Measurements from ENCODE around the gene ARHGAP28. TPM values are rescaled to one million over a fixed set of nuclear protein-coding genes. Genes with fewer than 3 reads are reported as not detected.
A peak's percentile ranks its signal among the peaks of the same experiment; 100 is the strongest.

Gene ARHGAP28
- total RNA-seq, 2 donors from 2014 or later, result 3.0 TPM

DNA sequence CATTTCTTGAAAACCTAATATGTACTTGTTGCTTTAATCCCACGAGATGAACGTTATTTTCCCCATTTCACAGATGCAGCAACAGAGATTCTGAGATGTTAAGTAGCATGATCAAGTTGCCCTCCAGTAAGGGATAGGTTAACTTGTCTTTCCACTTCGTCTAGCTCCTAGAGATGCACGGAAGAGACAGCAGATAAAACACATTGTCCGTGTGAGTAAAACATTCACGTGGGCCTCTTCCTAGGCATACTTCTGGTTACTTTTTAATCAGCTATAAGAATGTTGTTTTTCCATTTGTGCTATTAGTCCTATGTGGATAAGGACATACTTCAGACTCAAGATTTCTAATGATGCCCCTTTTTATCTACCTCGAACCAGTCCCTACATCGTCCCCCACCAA lies 1.2 kb upstream of the ARHGAP28 start:
- Histone ChIP-seq H3K27ac (peak overlapping the region; percentile 84 to 88), H3K36me3 (no peaks in the 10 kb centered on the region), H3K4me3 (no peak overlapping the region), H3K27me3 (no peaks in the 10 kb centered on the region), H3K4me1 (peaks cover 0 to 4% of the 10 kb centered on the region in 2 donors), H3K9me3 (no peaks in the 10 kb centered on the region)
- TF ChIP-seq, protein P1, sequence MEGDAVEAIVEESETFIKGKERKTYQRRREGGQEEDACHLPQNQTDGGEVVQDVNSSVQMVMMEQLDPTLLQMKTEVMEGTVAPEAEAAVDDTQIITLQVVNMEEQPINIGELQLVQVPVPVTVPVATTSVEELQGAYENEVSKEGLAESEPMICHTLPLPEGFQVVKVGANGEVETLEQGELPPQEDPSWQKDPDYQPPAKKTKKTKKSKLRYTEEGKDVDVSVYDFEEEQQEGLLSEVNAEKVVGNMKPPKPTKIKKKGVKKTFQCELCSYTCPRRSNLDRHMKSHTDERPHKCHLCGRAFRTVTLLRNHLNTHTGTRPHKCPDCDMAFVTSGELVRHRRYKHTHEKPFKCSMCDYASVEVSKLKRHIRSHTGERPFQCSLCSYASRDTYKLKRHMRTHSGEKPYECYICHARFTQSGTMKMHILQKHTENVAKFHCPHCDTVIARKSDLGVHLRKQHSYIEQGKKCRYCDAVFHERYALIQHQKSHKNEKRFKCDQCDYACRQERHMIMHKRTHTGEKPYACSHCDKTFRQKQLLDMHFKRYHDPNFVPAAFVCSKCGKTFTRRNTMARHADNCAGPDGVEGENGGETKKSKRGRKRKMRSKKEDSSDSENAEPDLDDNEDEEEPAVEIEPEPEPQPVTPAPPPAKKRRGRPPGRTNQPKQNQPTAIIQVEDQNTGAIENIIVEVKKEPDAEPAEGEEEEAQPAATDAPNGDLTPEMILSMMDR (IDR thresholded peaks at IDR 0.05), result no peak
- DNase-seq (ENCODE audit: low spot score), result no peak

DNA sequence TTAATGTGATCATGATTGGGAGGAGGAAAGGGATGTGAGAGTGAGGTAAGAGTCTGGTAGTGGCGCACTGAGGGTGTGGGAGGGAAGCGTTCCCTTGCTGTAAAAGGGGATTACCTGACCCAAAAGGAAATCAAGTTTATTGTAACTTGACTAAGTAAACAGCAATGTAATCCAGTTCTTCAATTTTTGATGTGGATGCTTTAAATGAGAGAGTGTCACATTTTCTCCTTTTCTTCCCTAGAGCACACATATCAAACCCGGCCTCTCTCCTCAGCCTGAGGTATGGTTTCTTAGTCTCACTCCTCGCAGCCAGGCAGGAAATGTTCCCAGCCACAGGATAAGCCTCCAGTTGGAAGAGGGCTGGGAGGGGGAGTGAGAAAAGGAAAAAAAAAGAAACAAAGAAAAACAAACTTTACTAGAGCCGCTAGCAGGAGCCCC lies 688 bp upstream of the ARHGAP28 start:
- TF ChIP-seq, protein P1 (IDR thresholded peaks at IDR 0.05), result no peak
- DNase-seq (ENCODE audit: low spot score), result no peak
- Histone ChIP-seq H3K27ac (peak overlapping the region; percentile 84 to 88), H3K4me3 (peak overlapping the region; percentile 65), H3K9me3 (no peaks in the 10 kb centered on the region), H3K4me1 (peaks cover 0 to 4% of the 10 kb centered on the region in 2 donors), H3K27me3 (no peaks in the 10 kb centered on the region), H3K36me3 (no peaks in the 10 kb centered on the region)

DNA sequence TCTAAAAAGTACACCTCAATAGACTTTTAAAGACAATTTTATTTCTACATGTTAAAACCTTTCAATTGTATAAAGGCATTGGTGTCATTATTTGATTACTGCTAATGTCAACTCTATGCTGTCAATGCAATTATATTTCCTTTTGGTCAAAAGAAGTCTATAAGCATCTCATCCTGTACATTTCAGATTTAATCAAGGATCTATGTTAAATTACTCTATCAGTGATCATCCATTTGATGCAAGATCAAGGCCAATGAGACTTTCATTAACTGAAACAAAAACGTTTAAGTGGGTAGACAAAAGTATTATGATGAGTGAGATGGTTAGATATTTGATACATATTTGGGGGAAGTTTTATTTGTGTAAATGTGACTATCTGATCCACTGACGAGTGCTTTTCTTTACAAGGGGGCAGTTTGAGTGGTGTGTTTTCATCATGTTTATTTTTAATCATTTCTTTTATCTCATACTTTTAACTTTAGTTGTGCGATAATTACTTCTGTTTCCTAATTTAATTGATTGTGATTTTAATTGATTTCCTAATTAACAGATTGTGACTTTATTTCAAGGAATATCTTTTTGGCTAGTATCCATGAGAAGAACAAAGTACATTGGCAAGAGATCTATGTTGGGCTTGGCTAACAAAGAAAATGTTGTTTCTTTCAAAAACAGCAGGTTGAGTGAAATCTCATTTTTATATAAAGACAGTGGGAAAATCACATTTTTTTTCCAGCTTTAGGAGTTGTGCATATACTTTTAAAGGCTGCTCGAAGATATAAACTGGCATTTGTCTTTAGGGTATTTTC lies 1.1 kb downstream of the ARHGAP28 start:
- Histone ChIP-seq H3K4me1 (no peaks in the 10 kb centered on the region), H3K36me3 (no peaks in the 10 kb centered on the region), H3K9me3 (no peaks in the 10 kb centered on the region), H3K27ac (peak overlapping the region; percentile 84 to 88), H3K4me3 (peak overlapping the region; percentile 65), H3K27me3 (no peaks in the 10 kb centered on the region)
- DNase-seq (ENCODE audit: low spot score), result no peak
- TF ChIP-seq, protein P1 (IDR thresholded peaks at IDR 0.05), result no peak

DNA sequence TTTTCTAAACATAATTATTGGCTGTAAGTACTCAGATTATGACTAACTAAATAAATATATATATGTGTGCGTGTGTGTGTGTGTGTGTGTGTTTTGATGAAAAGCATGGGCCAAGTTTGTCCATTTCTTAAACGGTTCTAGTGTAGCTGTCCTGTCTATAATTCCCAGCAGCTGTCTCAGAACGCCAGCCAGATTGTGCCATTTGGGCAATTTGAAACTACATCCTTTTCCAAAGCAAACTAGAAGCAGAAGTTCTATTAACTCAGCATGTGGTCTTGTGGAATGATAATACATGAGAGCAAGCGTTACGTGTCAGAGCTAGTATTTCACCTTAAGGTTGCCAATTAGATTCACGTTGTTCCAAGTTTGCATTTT lies 1.7 kb downstream of the ARHGAP28 start:
- TF ChIP-seq, protein P1 (IDR thresholded peaks at IDR 0.05), result no peak
- H3K4me3 ChIP-seq, result no peak overlapping the region

DNA sequence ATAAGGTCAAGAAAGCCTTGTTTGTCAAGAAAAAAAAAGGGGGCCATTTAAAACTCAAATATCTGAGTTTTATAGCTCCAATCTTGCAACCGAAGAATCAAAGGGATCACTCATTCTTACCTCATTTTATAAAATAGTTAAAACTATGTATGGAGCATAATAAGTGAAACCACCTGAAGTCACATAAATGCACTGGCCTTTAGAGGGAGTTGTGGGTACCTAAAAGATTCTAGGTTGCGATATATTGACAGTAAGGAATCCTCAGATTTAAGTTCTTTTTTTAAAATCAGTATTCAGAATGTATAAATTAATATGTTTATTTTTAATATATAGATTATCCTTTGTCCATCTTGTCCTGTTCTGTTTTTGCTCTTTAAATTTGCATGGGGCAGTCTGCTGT lies 3.4 kb downstream of the ARHGAP28 start:
- Histone ChIP-seq H3K27me3 (no peaks in the 10 kb centered on the region), H3K27ac (no peak overlapping the region)

More for the DNA sequence above, 1.7 kb downstream of the ARHGAP28 start:
- H3K36me3 ChIP-seq, result no peaks in the 10 kb centered on the region
- H3K27ac ChIP-seq, result no peak overlapping the region
- no peaks in the 10 kb centered on the region for H3K27me3 ChIP-seq
- H3K4me1 ChIP-seq, result no peaks in the 10 kb centered on the region
- no peaks in the 10 kb centered on the region for H3K9me3 ChIP-seq
- no peak for DNase-seq (ENCODE audit: low spot score)

More for the DNA sequence above, 3.4 kb downstream of the ARHGAP28 start:
- H3K4me1 ChIP-seq, result no peaks in the 10 kb centered on the region
- DNase-seq (ENCODE audit: low spot score), result no peak
- no peaks in the 10 kb centered on the region for H3K36me3 ChIP-seq
- TF ChIP-seq, protein P1 (IDR thresholded peaks at IDR 0.05), result no peak
- H3K9me3 ChIP-seq, result no peaks in the 10 kb centered on the region
- H3K4me3 ChIP-seq, result no peak overlapping the region
